HEK293 (cell line): ENCODE measurements around the gene NDUFB11.

ENCODE experiments used
- CTCF ChIP-seq: fragments of 450-650 bp; formaldehyde crosslinking; IDR thresholded peaks from 2 replicates; pipeline ENCODE4 v1.5.1; 2016; ENCODE audit warnings: missing biosample characterization, missing genetic modification characterization
- REST ChIP-seq: fragments of 450-650 bp; formaldehyde crosslinking; IDR thresholded peaks from 2 replicates; pipeline ENCODE4 v1.5.1; 2016; ENCODE audit warnings: missing biosample characterization, missing genetic modification characterization
- ZFP69B ChIP-seq: fragments of 450-650 bp; formaldehyde crosslinking; IDR thresholded peaks from 2 replicates; pipeline ENCODE4 v1.5.1; 2016; ENCODE audit warnings: missing biosample characterization, missing genetic modification characterization
- ZNF133 ChIP-seq: fragments of 450-650 bp; formaldehyde crosslinking; IDR thresholded peaks from 2 replicates; pipeline ENCODE4 v1.5.1; 2016; ENCODE audit warnings: missing biosample characterization, missing genetic modification characterization
- ZNF580 ChIP-seq: fragments of 450-650 bp; formaldehyde crosslinking; IDR thresholded peaks from 2 replicates; pipeline ENCODE4 v1.5.1; 2016; ENCODE audit warnings: missing biosample characterization, missing genetic modification characterization
- ZNF791 ChIP-seq: fragments of 450-650 bp; formaldehyde crosslinking; IDR thresholded peaks from 2 replicates; pipeline ENCODE4 v1.5.1; 2016; ENCODE audit warnings: missing biosample characterization, missing genetic modification characterization

GRCh38 chrX:47179221-47179927 is 34.9 kb upstream of the NDUFB11 start:
- TF ChIP-seq CTCF (tag by site-specific recombination) (no peak), REST (tag by site-specific recombination) (no peak), ZNF133 (no peak), ZFP69B (tag by site-specific recombination) (no peak), ZNF580 (tag by site-specific recombination) (no peak), ZNF791 (tag by site-specific recombination) (no peak)
